GM21529 (cell line): ENCODE results near the gene PEPD.

Source experiments
- ATAC-seq: cut with Tn5 transposase; IDR thresholded peaks from one replicate; pipeline ENCODE4 v1.9.1; 2021; ENCODE audit not compliant: unreplicated experiment

The PEPD gene

DNA sequence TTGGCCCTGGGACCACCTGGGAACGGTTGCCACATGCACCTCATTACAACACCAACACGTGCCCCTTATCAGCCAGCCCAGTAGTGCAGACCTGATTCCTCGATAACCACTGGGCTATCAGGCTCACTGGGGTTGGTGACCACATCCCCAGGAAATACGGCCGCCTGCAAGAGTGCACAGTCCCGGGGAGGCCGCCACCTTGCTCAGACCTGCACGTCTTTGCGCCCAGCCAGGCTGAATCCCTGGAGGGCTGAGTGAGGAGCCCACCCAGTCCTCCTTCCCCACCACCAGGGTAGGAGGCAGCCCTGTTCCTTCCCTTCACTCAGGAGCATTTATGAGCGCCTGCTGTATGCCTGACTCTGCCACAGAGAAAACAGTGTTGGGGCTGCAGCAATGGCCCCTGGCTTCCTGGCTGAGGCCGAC lies 80.3 kb downstream of the PEPD start:
- no peak for ATAC-seq

GRCh38 chr19:33440682-33441081 lies 80.9 kb downstream of the PEPD start:
- no peak for ATAC-seq

- ATAC-seq = no peak
Observed at GRCh38 chr19:33440241-33440640, 81.3 kb downstream of the PEPD start.

- ATAC-seq = no peak
Observed at GRCh38 chr19:33438987-33439781, 82.4 kb downstream of the PEPD start.

- ATAC-seq = no peak
Observed at GRCh38 chr19:33437821-33438671, 83.5 kb downstream of the PEPD start.

GRCh38 chr19:33437393-33437820 lies 84.2 kb downstream of the PEPD start:
- no peak for ATAC-seq

DNA sequence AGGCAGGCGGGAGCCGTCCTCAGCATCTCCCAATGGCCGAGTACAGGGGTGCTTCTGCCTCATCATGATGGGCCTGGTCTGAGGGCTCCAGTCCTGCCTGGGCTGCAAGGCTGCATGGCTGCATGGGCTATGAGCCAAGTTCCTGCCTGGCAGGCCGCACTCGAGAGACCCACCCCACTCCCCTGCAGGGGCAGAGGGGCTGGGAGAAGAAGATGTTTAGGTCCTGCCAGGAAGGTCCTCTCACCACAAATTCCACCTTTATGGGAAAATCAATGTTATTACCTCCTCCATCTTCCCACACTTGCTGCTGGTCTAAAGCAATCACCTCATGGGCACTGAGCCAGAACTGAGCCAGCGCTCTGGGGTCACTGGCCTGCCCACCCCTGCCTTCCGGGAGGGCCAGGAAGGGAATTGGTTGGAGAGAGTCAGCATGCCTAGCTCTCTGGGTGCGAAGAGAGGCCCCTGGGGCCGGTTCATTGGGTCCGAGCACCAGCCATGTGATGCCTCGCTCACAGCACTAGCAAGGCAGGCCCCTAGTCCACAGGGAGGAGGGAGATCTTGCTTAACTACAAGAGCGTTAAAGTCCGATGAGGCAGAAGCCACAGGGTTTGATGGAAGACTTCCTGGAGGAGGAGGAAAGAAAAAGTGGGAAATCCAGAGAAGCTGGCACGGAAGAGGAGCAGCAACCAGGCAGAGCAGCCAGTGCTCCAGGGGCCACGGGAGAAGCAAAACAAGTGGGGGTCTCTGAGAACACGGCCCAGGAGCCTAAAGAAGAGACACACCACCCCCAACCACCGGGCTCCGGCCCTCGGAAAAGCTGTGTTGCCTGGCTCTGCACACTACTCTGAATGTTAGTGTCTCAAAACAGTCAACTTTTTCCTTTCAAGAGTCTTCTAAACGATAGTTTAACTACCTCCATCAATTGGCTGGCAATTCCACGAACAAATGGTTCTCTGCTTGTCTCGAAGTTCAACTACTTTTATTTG lies 84.9 kb downstream of the PEPD start:
- ATAC-seq = no peak

DNA sequence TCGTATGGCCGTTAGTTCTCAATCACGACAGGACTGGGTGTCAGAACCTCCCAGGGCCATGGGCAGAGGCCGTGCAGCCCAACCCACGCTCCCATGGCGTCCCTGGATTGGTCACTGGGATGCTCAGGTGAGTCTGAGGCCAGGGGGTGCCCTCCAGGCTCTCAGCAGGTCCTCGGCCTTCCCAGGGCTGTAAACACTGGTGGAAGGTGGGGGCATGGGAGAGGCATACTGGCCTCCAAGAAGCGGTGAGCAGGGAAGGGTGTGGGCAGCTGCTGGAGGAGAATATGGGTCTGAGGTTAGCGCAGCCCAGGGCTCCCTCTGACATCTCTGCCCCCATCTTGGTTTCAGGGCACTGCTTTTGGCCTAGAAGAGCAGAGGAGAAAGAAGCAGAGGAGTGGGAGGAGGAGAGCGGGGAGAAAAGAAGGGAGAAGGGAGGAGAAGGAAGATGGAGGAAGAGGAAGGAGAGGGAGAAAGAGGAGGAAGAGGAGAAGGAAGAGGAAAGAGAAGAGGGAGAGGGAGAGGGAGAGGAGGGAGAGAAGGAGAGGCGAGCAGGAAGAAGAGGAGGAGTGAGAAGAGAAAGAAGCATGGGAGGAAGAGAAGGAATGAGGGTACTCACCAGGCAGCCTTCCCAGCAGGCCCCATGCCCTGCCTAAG lies 85.8 kb downstream of the PEPD start:
- ATAC-seq = no peak

- no peak for ATAC-seq
Observed at GRCh38 chr19:33434886-33435705, 86.5 kb downstream of the PEPD start.

DNA sequence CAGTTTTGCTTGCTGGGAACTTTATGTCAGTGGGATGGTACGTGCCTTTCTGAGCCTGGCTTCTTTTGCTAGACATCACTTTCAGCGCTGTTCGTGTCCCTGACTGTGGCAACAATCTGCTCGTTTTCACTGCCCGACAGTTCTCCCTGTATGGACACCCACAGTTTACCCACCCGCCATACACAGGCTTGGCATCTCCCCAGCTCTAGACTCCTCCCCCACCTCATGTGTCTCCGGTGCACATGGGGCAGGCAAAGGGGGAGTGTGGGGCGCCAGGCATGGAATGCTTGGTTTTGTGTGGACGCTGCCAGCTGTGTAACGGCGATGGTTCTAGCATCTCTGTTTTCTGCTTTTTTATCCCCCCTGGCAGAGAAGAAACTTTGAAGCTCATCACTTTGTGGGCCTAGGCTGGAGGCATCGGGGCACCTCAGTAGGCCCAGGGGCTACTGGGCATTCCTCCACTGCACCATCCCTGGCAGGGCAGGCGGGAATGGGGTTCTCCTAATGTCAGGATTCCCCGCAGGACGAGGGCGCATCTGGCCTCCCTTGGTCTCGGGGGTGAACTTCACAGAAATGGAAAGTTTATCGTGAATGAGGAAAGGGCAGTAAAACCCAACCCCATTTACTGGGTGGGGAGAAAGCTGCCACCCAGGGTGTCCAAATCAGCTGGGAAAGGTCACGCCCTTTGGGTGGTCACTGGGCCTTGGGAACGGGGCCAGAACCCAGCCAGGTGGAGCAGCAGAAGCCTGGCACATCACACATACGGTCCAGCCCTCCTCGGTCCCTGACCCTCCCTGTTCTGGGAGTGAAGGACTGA lies 87.3 kb downstream of the PEPD start:
- no peak for ATAC-seq

DNA sequence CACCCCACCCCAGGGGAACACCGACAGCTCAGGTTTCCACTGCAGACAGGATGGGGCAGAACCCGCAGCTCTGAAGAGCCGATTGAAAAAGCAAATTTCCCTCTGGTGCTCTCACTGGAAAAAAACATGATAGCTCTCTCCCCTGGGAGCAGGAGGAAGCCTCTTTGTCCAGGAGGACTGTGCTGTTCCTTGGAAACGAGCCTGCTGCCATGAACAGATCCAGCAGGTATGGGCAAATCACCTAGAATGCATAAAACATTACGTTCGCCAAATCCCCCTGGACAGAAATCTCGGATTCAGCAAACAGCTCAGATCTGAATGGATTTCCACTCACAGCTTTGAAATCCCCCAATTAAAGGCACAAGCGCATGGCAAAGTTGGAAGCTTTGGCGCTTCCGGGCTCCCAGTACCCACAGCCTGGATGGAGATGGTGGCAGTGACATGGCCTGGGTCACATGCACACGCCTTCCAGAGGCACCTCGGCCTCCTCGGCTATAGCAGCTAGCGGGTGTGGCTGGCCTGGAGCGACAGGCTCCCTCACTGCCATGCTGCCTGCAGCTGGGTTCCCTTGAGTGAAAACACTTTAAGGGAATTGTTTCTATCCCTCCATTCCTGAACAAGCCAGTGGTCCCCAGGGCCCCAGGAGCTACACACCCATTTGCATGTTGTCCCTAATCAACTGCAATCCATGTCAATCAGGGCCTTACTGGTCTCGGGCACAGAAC lies 89.0 kb downstream of the PEPD start:
- no peak for ATAC-seq

DNA sequence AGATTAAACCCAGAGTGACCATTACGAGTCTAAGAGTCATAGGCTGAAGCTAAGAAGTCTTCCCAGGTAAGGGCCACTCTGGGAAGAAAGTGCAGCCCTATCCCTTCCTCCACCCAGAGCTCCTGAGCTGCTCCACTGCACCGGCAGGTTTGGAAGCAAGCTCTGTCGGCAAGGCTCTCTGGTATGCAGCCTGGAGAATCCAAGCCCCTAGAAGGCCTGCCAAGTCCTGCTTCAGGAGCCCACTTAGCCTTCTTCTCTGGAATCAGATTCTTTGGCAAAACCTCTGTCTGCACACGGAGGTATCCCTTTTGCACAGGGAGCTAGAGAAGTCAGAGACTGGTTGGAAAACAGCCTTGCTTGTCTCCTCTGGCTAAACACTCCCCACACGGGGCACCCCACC lies 89.6 kb downstream of the PEPD start:
- ATAC-seq = no peak

GRCh38 chr19:33430674-33431277 lies 90.8 kb downstream of the PEPD start:
- ATAC-seq = no peak

GRCh38 chr19:33429891-33430673 lies 91.5 kb downstream of the PEPD start:
- ATAC-seq = no peak

DNA sequence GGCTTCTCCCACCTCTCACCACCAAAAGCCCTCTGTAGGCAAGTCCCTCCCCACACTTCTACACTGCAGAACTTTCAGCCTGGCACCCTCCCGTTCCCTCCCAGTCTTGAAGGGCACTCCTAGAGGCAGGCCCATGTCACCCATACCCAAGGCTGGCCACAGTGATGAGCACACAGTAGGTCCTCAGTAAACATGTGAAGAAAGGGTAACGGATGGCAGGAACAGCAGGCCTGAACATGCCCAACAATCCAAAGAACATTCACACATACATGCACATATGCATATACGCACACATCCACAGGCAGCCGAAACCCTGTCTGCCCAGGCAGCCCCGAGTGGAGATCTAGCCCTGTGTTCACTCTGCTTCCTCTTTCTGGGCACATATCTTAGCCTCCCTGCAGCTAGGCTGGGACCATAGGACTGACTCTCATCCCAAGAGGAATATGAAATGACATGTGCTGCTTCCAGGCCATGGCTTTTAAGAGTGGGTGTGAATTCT lies 92.9 kb downstream of the PEPD start:
- no peak for ATAC-seq

- ATAC-seq = no peak
Observed at GRCh38 chr19:33427801-33428626, 93.6 kb downstream of the PEPD start.
